Stimulated activated naive CD4-positive, alpha-beta T cell (primary cell): ENCODE results near the gene WFDC12.

Experiments
- DNase-seq, 6 experiments: peaks; one replicate each; lab custom pipeline; 2025; lab: John Stamatoyannopoulos, UW

The WFDC12 gene

DNA sequence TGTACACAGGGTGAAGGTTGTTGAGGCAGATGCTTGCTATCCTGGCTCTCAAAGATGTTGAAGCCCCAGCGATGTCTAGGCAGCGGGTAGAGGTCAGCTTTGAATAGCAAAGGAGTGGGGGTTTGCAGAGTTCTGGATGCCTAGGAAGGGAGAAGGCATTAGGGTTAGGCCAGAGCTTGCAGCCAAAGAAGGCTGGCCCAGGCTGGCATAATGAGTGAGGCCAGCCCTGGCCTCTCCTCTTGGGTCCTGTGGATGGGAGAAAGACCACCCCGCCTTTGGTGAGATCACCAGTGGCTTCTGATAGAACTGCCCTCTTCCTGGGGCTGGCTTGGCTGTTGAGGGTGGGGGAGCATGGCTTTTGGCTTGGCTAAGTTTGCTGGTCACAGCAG, 8.9 kb downstream of the WFDC12 start:
- no peak for DNase-seq

DNA sequence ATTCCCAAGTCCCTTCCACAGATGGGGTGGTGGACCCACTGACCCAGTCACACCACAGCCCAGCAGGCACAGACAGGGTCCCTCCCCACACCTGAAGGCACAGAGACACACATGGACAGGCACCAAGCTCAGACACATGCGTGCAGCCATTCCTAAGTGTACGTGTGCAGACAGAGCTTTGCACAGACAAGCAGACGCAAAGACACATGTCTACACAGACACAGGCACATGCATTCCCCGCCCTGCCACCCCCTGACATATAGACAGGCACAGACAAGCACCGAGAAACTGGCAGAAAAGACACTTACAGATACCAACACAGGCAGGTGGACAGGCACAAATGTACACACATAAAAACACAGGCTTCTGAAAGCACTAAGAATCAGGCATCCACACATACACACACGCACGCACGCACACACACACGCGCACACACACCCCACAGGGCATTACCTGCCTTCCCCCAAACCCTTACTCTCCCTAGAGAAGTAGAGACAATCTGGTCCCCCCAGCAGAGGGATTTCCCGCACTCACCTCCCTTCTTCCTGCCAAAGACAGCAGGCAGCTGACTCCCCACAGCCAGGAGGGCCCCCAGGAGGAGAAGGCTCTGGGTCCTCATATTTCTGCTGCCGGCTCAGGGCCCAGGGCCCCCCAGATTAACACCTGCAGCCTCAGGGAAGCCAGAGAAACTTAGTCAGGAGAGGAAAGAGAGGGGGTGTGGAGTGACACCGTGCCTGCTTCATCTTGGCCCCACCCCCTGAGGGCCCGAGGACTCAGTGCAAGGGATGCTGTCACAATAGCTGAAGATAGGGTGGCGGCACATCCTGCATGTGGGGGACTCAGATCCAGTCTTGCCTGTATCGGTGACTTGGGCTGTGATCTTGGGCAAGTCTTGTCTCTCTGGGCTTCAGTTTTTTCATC, 9.5 kb downstream of the WFDC12 start, which contains the start of gene WFDC5:
TSS of gene WFDC5 (minus strand) at position 710 of the 921 bp plus-strand sequence. CDS start at position 619, 91 bp downstream.
- DNase-seq = no peak

- no peak for DNase-seq
Measured at GRCh38 chr20:45113865-45114264, 10.4 kb downstream of the WFDC12 start.

- DNase-seq = no peak
Measured at GRCh38 chr20:45112754-45113153, 11.5 kb downstream of the WFDC12 start.

GRCh38 chr20:45111799-45112471, 12.3 kb downstream of the WFDC12 start:
- DNase-seq = peak in 1 of 6 experiments; percentile 12

- no peak for DNase-seq
Measured at GRCh38 chr20:45111285-45111684, 13.0 kb downstream of the WFDC12 start.

- DNase-seq = no peak
Measured at GRCh38 chr20:45110301-45110700, 14.0 kb downstream of the WFDC12 start.

DNA sequence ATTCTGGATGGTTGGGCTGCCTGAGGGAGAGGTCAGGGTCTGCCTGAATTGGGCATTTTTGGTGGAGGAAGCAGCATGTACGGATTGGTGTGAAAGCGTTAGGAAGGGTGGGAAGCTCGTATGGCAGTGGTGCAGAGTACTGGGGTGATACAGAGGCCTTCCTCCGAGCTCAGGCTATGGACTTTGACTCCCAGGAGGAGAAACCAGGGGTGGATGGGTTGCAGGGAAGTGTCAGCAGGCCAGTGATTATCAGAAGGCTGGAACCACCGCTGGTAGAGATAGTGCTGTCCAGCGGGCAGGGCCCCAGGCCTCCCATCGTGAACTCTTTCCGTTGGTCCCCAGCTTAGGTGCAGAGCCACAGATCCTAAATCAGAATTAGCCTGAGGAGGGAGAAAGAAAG, 14.6 kb downstream of the WFDC12 start:
- no peak for DNase-seq

- no peak for DNase-seq
Measured at GRCh38 chr20:45105317-45105716, 18.9 kb downstream of the WFDC12 start.

DNA sequence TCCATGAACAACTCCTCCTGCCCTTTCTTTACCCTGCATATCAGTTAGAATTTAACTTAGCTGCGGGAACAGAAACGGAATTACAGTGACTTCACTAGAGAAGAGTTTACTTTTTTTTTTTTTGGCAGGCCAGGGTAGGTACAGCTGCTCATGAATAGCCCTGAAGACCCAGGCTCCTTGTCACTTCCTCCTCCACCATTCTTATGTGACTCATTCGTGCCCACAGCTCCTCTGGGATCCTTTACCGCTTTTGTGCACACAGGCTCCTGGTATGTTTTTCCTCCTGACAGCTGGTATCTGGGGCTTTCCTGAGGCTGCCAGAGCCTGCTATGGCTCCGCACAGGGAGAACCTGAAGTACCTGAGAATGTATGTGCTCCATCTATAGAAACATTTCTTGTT, 19.5 kb downstream of the WFDC12 start:
- DNase-seq = no peak

- no peak for DNase-seq
Measured at GRCh38 chr20:45103072-45103471, 21.2 kb downstream of the WFDC12 start.

- DNase-seq = no peak
Measured at GRCh38 chr20:45101333-45101850, 22.9 kb downstream of the WFDC12 start.

GRCh38 chr20:45100563-45101245, 23.6 kb downstream of the WFDC12 start, which contains the start of gene KCNS1:
TSS of gene KCNS1 (minus strand) at chr20:45101127. CDS start at chr20:45099236, 1,891 bp downstream.
- no peak for DNase-seq

GRCh38 chr20:45098103-45098773, 26.0 kb downstream of the WFDC12 start:
- peak in 2 of 6 experiments; percentile 32 to 37 for DNase-seq

- DNase-seq = peak in 2 of 6 experiments; percentile 17 to 27
Measured at GRCh38 chr20:45097485-45098102, 26.7 kb downstream of the WFDC12 start.

GRCh38 chr20:45096781-45097180, 27.5 kb downstream of the WFDC12 start:
- DNase-seq = no peak

DNA sequence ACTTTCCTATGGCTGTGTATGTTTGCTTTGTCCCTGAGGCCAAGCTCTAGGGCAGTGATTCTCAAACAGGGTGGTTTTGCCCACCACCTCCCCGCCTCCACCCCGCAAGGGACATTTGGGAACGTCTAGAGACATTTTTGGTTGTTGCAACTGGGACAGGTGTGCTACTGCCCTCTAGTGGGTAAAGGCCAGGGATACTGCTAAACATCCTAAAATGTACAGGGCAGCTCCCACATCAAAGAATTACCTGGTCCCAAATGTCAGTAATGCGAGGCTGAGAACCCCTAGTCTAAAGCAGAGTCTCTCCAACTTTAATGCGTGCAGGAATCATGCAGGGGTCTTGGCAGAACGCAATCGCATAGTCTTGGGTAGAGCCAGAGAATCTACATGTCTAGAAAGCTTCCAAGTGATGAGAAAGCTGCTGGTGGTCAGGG, 28.4 kb downstream of the WFDC12 start:
- peak; percentile 10 to 61 (median 42) for DNase-seq

DNA sequence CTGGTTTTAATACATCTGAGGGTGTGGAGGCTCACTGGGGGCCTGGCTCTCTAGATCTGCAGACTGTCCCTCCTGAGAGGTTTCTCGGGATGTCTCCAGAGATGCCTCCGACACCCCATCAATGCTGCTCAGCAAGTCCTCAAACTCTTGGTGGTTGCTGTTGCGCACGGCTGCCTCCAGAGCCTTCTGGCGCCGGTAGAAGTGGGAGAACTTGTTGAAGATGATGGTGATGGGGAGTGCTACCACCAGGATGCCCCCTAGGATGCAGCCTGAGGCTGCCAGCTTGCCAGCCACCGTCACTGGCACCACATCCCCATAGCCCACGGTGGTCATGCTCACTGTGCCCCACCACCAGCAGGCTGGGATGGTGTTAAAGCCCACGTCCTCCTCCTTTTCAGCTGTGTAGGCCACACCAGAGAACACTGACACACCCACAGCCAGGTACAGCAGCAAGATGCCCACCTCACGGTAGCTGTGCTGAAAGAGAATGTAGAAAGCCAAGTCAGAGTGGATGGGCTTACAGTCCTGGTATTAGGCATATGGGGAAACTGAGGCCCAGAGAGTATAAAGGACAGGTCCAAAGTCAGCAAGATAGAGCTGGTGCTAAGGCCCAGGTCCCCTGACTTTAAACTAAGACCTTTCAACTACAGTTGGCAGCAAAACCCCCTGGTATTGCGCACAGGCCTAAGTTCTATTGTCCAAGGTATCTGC, 29.2 kb downstream of the WFDC12 start:
- no peak for DNase-seq

DNA sequence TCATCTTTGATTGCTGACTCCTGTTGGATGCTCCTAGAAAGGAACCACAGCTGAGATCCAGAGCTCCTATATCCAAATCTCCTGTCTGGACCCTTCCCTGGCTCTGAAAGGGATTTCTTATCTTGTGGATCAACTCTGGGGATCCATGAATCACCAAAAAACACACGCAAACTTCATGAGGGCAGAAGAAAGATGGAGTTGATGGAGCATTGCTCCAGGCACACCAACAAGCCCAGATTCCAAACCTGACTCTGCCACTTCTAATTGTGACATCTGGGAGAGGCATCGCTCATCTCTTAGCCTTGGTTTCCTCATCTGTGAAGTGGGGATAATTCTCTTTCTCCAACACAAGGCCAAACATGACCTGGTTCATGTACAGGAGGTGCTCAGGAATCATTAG, 30.1 kb downstream of the WFDC12 start:
- no peak for DNase-seq

GRCh38 chr20:45092898-45093297, 31.4 kb downstream of the WFDC12 start:
- DNase-seq = no peak
